Neutrophil (primary cell): ENCODE results near the gene CDH18.

ENCODE experiments used
- H3K27ac ChIP-seq: fragments of 200-600 bp; sonication (generic); 2 replicates; pipeline ENCODE4 v1.5.1; 2016; ENCODE audit warnings: mild to moderate bottlenecking, moderate library complexity
- H3K27me3 ChIP-seq: fragments of 200-600 bp; sonication (generic); 2 replicates; pipeline ENCODE4 v1.6.0; 2016; ENCODE audit warnings: mild to moderate bottlenecking
- H3K36me3 ChIP-seq: fragments of 200-600 bp; sonication (generic); 2 replicates; pipeline ENCODE4 v1.5.1; 2017
- H3K4me1 ChIP-seq, 2 experiments: fragments of 200-600 bp in 1 of 2; sonication (generic) in 1 of 2; 1 replicate in 1 of 2; 2 replicates in 1 of 2; pipeline versions ENCODE4 v1.5.1 to v1.6.1; 2013 to 2016; ENCODE audit warnings: low read depth in 1 of 2, low read length in 1 of 2, mild to moderate bottlenecking in 1 of 2, moderate library complexity in 1 of 2; ENCODE audit not compliant: control insufficient read depth in 1 of 2, insufficient read depth in 1 of 2
- H3K4me3 ChIP-seq, 2 experiments: fragments of 200-600 bp in 1 of 2; sonication (generic) in 1 of 2; 1 replicate in 1 of 2; 2 replicates in 1 of 2; pipeline ENCODE4 v1.5.1; 2013 to 2016; ENCODE audit warnings: low read depth in 1 of 2, low read length in 1 of 2, mild to moderate bottlenecking in 1 of 2, moderate library complexity in 1 of 2
- H3K9me3 ChIP-seq: fragments of 200-600 bp; sonication (generic); 2 replicates; pipeline ENCODE4 v1.5.1; 2016
- TF ChIP-seq, protein P1 (sequence below): fragments of 200-600 bp; sonication (generic); IDR thresholded peaks from 2 replicates; pipeline ENCODE4 v1.5.1; 2016; ENCODE audit warnings: antibody characterized with exemption

The CDH18 gene

DNA sequence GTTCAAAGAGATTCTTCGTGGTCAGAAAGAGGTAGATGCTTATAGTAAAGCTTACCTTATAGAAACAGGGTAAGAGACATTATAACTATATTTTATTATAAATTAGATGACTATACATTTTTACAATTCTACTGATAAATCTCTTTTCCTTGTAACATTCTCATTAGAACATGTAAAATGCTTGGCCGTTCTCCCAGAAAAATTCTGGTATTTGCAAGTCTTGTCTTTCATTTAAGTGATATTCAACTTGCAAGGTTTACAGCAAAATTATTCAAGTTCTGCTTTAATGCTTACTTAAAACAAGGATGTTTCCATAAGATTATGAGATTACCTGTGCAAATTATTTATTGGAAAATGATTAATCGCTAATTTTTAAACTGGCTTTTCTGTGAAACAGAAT is 41.3 kb upstream of the CDH18 start:
- TF ChIP-seq, protein P1, sequence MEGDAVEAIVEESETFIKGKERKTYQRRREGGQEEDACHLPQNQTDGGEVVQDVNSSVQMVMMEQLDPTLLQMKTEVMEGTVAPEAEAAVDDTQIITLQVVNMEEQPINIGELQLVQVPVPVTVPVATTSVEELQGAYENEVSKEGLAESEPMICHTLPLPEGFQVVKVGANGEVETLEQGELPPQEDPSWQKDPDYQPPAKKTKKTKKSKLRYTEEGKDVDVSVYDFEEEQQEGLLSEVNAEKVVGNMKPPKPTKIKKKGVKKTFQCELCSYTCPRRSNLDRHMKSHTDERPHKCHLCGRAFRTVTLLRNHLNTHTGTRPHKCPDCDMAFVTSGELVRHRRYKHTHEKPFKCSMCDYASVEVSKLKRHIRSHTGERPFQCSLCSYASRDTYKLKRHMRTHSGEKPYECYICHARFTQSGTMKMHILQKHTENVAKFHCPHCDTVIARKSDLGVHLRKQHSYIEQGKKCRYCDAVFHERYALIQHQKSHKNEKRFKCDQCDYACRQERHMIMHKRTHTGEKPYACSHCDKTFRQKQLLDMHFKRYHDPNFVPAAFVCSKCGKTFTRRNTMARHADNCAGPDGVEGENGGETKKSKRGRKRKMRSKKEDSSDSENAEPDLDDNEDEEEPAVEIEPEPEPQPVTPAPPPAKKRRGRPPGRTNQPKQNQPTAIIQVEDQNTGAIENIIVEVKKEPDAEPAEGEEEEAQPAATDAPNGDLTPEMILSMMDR: no peak
- no peak overlapping the region for H3K27ac ChIP-seq
- no peaks in the 10 kb centered on the region for H3K9me3 ChIP-seq
- H3K36me3 ChIP-seq: no peaks in the 10 kb centered on the region
- H3K4me3 ChIP-seq: no peak overlapping the region
- no peaks in the 10 kb centered on the region for H3K27me3 ChIP-seq
- no peaks in the 10 kb centered on the region for H3K4me1 ChIP-seq

DNA sequence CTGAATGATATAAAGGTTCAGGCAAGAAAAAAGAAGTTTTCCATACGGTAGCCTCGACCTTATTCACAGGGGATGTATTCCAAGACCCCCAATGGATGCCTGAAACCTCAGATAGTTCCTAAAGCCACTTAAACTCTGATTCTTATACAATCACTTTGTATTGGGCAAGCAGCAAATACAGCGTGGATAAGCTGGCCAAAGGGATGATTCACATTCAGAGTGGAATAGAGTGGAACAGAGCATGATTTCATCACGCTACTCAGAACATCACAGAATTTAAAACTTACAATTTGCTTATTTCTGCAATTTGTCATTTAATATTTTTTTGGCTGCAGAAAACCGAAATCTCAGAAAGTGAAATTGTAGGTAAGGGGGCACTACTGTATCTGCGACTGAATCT is 40.5 kb upstream of the CDH18 start:
- H3K27me3 ChIP-seq: no peaks in the 10 kb centered on the region
- no peak overlapping the region for H3K27ac ChIP-seq
- H3K9me3 ChIP-seq: no peaks in the 10 kb centered on the region
- no peak overlapping the region for H3K4me3 ChIP-seq
- no peaks in the 10 kb centered on the region for H3K36me3 ChIP-seq
- no peaks in the 10 kb centered on the region for H3K4me1 ChIP-seq
- TF ChIP-seq, protein P1: no peak

DNA sequence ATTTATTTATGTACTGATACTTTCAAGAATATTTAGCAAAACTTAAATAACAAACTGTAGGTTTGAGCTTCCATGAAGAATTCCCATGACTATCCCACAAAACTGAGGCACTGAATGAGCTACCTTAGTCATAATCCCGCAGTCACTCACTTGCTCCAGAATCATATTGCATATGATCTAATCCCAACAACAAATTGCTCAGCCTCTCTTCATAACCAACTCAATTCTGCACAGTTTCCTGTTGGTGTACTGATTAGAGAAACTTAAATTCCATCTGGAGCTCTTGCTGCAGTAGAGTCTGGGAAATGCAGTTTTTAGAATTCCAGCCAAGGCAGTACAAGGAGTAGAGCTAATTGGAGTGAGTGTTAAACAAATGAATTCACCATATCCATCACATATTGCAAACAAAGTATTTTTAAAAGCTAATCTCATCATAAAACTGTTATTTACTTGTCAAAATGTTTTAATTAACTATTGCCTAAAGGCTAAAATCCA is 35.7 kb upstream of the CDH18 start:
- Histone ChIP-seq H3K27me3 (no peaks in the 10 kb centered on the region), H3K4me3 (no peak overlapping the region), H3K9me3 (no peaks in the 10 kb centered on the region), H3K27ac (no peak overlapping the region), H3K4me1 (no peaks in the 10 kb centered on the region), H3K36me3 (no peaks in the 10 kb centered on the region)
- TF ChIP-seq, protein P1: no peak

DNA sequence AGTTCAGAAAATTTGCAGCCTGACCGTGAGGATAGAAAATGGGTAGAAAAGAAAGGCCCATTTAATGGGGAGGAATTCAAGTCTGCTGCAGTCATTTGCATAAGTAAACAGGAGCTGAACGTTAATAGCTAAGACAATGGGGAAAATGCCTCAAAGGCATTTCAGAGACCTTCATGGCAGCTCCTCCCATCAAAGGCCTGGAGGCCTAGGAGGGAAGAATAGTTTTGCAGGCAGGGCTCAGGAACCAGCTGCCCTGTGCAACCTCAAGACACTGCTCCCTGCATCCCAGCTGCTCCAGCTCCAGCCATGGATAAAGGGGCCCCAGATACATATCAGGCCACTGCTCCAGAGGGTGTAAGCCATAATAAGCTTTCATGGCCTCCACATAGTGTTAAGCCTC is 32.2 kb upstream of the CDH18 start:
- H3K4me3 ChIP-seq: no peak overlapping the region
- no peak overlapping the region for H3K27ac ChIP-seq
- no peaks in the 10 kb centered on the region for H3K36me3 ChIP-seq
- H3K9me3 ChIP-seq: no peaks in the 10 kb centered on the region
- TF ChIP-seq, protein P1: no peak
- no peaks in the 10 kb centered on the region for H3K27me3 ChIP-seq
- no peaks in the 10 kb centered on the region for H3K4me1 ChIP-seq

DNA sequence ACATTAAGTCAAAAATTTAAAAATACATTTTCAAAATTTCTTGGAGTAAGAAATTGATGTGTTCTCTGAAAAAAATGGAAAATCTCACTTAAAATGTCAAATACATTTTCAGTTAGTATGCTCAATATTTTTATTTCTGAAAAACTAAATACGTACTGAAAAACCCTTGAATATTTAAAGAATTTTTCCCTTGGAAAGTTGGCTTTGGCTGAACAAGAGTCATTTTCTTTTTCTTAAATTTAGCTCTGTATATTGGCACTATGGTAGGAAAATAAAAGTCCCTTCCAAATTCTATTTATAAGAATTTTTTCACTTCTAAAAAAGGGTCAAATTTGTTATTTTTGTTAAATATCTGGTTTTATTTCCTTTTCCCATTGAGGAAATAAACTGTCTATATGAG is 29.0 kb upstream of the CDH18 start:
- H3K27ac ChIP-seq: no peak overlapping the region
- no peak overlapping the region for H3K4me3 ChIP-seq
- TF ChIP-seq, protein P1: no peak
- H3K9me3 ChIP-seq: no peaks in the 10 kb centered on the region
- no peaks in the 10 kb centered on the region for H3K36me3 ChIP-seq
- no peaks in the 10 kb centered on the region for H3K27me3 ChIP-seq
- no peaks in the 10 kb centered on the region for H3K4me1 ChIP-seq

DNA sequence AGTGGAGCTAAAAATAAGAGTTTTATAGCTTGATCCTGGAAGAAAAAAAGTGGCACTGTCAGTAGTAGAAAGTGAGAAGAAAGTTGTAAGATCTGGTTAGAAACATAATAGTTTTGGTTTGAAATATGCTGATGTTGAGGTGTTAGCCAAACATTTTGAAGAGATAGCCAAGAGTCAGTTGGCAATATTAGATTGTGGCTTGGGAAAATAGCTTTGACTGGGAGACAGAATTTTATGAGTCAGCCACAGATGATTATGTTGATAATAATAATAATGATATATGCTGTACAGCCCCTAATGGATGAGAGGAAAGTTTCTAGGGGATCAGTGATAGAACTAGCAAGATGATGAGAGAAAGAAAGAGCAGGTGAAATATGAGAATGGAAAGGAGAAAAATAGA is 12.4 kb upstream of the CDH18 start:
- H3K4me3 ChIP-seq: no peak overlapping the region
- TF ChIP-seq, protein P1: no peak
- no peaks in the 10 kb centered on the region for H3K9me3 ChIP-seq
- no peaks in the 10 kb centered on the region for H3K4me1 ChIP-seq
- no peaks in the 10 kb centered on the region for H3K27me3 ChIP-seq
- no peaks in the 10 kb centered on the region for H3K36me3 ChIP-seq
- H3K27ac ChIP-seq: no peak overlapping the region
